A549 (cell line): Measurements from ENCODE around the gene ACAD9. TPM values are rescaled to one million over a fixed set of nuclear protein-coding genes. Genes with fewer than 3 reads are reported as not detected.

Source experiments
- ATAC-seq, 2 experiments: fragments of 200-7000 bp in 1 of 2; fragments of >200 bp in 1 of 2; cut with Nextera tagmentation in 1 of 2; cut with Tn5 transposase in 1 of 2; 3 replicates each; pipeline versions ENCODE4 v1.8.0 to v1.9.1; 2018 to 2020; ENCODE audit warnings: mild to moderate bottlenecking in 1 of 2, moderate library complexity in 1 of 2
- CTCF ChIA-PET: fragments of 300-600 bp; sonication (Branson Sonifier 250); formaldehyde crosslinking; extraction: SDS; loops from one replicate; lab custom pipeline; 2021; ENCODE audit warnings: antibody characterized with exemption, inconsistent platforms; lab: Yijun Ruan, JAX
- POLR2A ChIA-PET: fragments of 350-600 bp; formaldehyde crosslinking; extraction: SDS; loops from one replicate; lab custom pipeline; 2021; ENCODE audit warnings: antibody characterized with exemption, inconsistent platforms; lab: Yijun Ruan, JAX
- DNase-seq, 2 experiments: peaks; one replicate each; pipeline versions ENCODE4 v3.0.0 to v3.0.0-alpha.2; 2011 to 2016; ENCODE audit warnings: low read depth in 1 of 2, low spot score in 1 of 2
- FAIRE-seq: peaks from 2 replicates; lab custom pipeline; 2011; peaks lifted over from hg19 to GRCh38; lab: Jason Lieb, UNC
- H3K27ac ChIP-seq, 2 experiments: fragments of >200 bp; sonication (Bioruptor Twin); formaldehyde crosslinking; 3 replicates each; pipeline ENCODE4 v1.5.1; 2016 to 2017
- H3K4me1 ChIP-seq: fragments of >200 bp; sonication (Bioruptor Twin); formaldehyde crosslinking; 3 replicates; pipeline ENCODE4 v1.6.1; 2016
- H3K4me2 ChIP-seq: fragments of >200 bp; sonication (Bioruptor Twin); formaldehyde crosslinking; 3 replicates; pipeline ENCODE4 v1.6.1; 2016
- H3K4me3 ChIP-seq: fragments of >200 bp; sonication (Bioruptor Twin); formaldehyde crosslinking; 3 replicates; pipeline ENCODE4 v1.5.1; 2016
- H3K9me3 ChIP-seq: fragments of >200 bp; sonication (Bioruptor Twin); formaldehyde crosslinking; 3 replicates; pipeline ENCODE4 v1.6.1; 2016
- CEBPB ChIP-seq, 2 experiments: fragments of >200 bp in 1 of 2; sonication (Bioruptor Twin) in 1 of 2; formaldehyde crosslinking in 1 of 2; IDR thresholded peaks; 2 replicates each; pipeline ENCODE4 v1.6.1; 2012 to 2016
- CHD4 ChIP-seq: fragments of 200-600 bp; sonication (generic); IDR thresholded peaks from 2 replicates; pipeline ENCODE4 v1.6.1; 2016; ENCODE audit warnings: antibody characterized with exemption, mild to moderate bottlenecking, borderline replicate concordance
- EHF ChIP-seq: fragments of 250-450 bp; sonication (Bioruptor Pico); IDR thresholded peaks from 2 replicates; pipeline ENCODE4 v1.5.0; 2020; ENCODE audit warnings: mild to moderate bottlenecking
- FOSB ChIP-seq: fragments of 250-450 bp; sonication (Bioruptor Pico); IDR thresholded peaks from 2 replicates; pipeline ENCODE4 v1.5.0; 2020; ENCODE audit warnings: mild to moderate bottlenecking, moderate library complexity
- FOSL2 ChIP-seq, 2 experiments: fragments of 450-650 bp in 1 of 2; fragments of >200 bp in 1 of 2; sonication (Bioruptor Twin) in 1 of 2; formaldehyde crosslinking; IDR thresholded peaks; 2 replicates each; pipeline versions ENCODE4 v1.5.0 to v1.6.1; 2016 to 2020; ENCODE audit warnings: mild to moderate bottlenecking in 1 of 2, moderate library complexity in 1 of 2
- HOXA7 ChIP-seq: fragments of 250-450 bp; sonication (Bioruptor Pico); IDR thresholded peaks from 2 replicates; pipeline ENCODE4 v1.5.0; 2020; ENCODE audit warnings: mild to moderate bottlenecking, moderate library complexity
- HOXB13 ChIP-seq: fragments of 250-450 bp; sonication (Bioruptor Pico); IDR thresholded peaks from 2 replicates; pipeline ENCODE4 v1.5.0; 2020; ENCODE audit warnings: low read depth, mild to moderate bottlenecking, moderate library complexity
- JUN ChIP-seq, 2 experiments: fragments of >200 bp; sonication (Bioruptor Twin); formaldehyde crosslinking; IDR thresholded peaks; 2 replicates in 1 of 2; 3 replicates in 1 of 2; pipeline ENCODE4 v1.6.1; 2016 to 2017
- KDM1A ChIP-seq: fragments of 200-600 bp; sonication (generic); IDR thresholded peaks from 2 replicates; pipeline ENCODE4 v1.6.1; 2016; ENCODE audit warnings: low read depth, mild to moderate bottlenecking
- KDM5A ChIP-seq: fragments of 200-600 bp; sonication (generic); IDR thresholded peaks from 2 replicates; pipeline ENCODE4 v1.6.1; 2016; ENCODE audit warnings: antibody characterized with exemption, mild to moderate bottlenecking
- MAFK ChIP-seq: fragments of 450-650 bp; IDR thresholded peaks from 2 replicates; pipeline ENCODE4 v1.6.1; 2014; ENCODE audit not compliant: partially characterized antibody
- MYC ChIP-seq: IDR thresholded peaks from 2 replicates; pipeline ENCODE4 v1.6.1; 2012; ENCODE audit warnings: mild to moderate bottlenecking, inconsistent platforms, low read length, improper control_type of control experiment, borderline replicate concordance
- NR3C1 ChIP-seq: fragments of >200 bp; sonication (Bioruptor Twin); formaldehyde crosslinking; IDR thresholded peaks from 3 replicates; pipeline ENCODE4 v1.6.1; 2017
- PHF8 ChIP-seq: fragments of 200-600 bp; sonication (generic); IDR thresholded peaks from 2 replicates; pipeline ENCODE4 v1.6.1; 2016; ENCODE audit warnings: low read depth, mild to moderate bottlenecking, antibody characterized with exemption, moderate library complexity, borderline replicate concordance
- POLR2A ChIP-seq: IDR thresholded peaks from 2 replicates; pipeline ENCODE4 v1.6.1; 2012; ENCODE audit warnings: mild to moderate bottlenecking, low read length
- POLR2AphosphoS2 ChIP-seq: conservative IDR thresholded peaks from 2 replicates; pipeline ENCODE4 v1.6.1; 2012; ENCODE audit warnings: low read length, improper control_type of control experiment, inconsistent platforms
- RARB ChIP-seq: fragments of 250-450 bp; sonication (Bioruptor Pico); IDR thresholded peaks from 2 replicates; pipeline ENCODE4 v1.8.0; 2021; ENCODE audit warnings: mild to moderate bottlenecking, moderate library complexity
- SMC3 ChIP-seq: fragments of >200 bp; sonication (Bioruptor Twin); formaldehyde crosslinking; IDR thresholded peaks from 3 replicates; pipeline ENCODE4 v1.6.1; 2018; ENCODE audit warnings: inconsistent platforms
- TP53 ChIP-seq: fragments of 250-450 bp; sonication (Bioruptor Pico); IDR thresholded peaks from 2 replicates; pipeline ENCODE4 v1.5.0; 2021; ENCODE audit warnings: mild to moderate bottlenecking, moderate library complexity
- WGBS: methylation state at CpG from one replicate; pipeline ENCODE4 v1.1.6; 2017; ENCODE audit errors: missing lambda C conversion rate; 5-methylcytosine and 5-hydroxymethylcytosine counted together
- polyA plus RNA-seq, 4 experiments: library from polyadenylated mRNA; depleted of rRNA in 3 of 4; stranded (reverse); fragments of >200 nt; fragmentation: RNase III in 1 of 4; extraction: RNeasy Plus Mini Kit Qiagen cat#74134 plus additional on column Dnase treatment in 1 of 4; gene quantifications; 2 replicates in 3 of 4; 3 replicates in 1 of 4; pipeline ENCODE4 v1.2.3, GENCODE V29; 2011 to 2017
- TF ChIP-seq, protein P1 (sequence below): fragments of 200-600 bp; sonication (generic); IDR thresholded peaks from 2 replicates; pipeline ENCODE4 v1.6.1; 2016; ENCODE audit warnings: antibody characterized with exemption, mild to moderate bottlenecking, moderate library complexity
- TF ChIP-seq, protein P2 (sequence below): fragments of >200 bp; sonication (Bioruptor Twin); formaldehyde crosslinking; IDR thresholded peaks from 3 replicates; pipeline ENCODE4 v1.6.1; 2016
- TF ChIP-seq, protein P3 (sequence below): fragments of 250-450 bp; sonication (Bioruptor Pico); IDR thresholded peaks from 2 replicates; pipeline ENCODE4 v1.5.0; 2021; ENCODE audit warnings: mild to moderate bottlenecking, moderate library complexity, borderline replicate concordance
- TF ChIP-seq, protein P4 (sequence below): IDR thresholded peaks from 2 replicates; pipeline ENCODE4 v1.6.1; 2012

The ACAD9 gene
- polyA plus RNA-seq, 2 of the 4 experiments (the other 2 are of a cell fraction) = 26.1 to 29.2 TPM

DNA sequence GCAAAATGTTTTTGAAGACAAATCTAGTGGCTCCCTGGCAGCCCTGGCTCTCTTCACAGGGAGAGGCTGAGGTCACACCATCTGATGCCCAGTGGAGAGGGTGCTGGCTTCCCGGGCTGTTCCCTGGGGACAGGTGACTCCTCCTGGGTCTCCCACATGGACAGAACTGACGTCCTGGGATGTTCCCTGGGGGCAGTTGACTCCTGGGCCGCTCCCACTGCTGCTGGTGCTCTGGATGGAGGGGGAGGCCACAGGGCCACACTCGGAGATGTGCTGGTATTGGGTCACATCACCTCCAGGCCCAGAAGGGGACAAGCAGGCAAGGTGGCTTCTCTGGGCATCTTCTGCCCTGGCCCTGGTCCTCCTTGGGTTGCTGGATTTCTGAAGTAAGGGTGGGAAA lies 27.8 kb upstream of the ACAD9 start (continued):
- TF ChIP-seq, protein P1, sequence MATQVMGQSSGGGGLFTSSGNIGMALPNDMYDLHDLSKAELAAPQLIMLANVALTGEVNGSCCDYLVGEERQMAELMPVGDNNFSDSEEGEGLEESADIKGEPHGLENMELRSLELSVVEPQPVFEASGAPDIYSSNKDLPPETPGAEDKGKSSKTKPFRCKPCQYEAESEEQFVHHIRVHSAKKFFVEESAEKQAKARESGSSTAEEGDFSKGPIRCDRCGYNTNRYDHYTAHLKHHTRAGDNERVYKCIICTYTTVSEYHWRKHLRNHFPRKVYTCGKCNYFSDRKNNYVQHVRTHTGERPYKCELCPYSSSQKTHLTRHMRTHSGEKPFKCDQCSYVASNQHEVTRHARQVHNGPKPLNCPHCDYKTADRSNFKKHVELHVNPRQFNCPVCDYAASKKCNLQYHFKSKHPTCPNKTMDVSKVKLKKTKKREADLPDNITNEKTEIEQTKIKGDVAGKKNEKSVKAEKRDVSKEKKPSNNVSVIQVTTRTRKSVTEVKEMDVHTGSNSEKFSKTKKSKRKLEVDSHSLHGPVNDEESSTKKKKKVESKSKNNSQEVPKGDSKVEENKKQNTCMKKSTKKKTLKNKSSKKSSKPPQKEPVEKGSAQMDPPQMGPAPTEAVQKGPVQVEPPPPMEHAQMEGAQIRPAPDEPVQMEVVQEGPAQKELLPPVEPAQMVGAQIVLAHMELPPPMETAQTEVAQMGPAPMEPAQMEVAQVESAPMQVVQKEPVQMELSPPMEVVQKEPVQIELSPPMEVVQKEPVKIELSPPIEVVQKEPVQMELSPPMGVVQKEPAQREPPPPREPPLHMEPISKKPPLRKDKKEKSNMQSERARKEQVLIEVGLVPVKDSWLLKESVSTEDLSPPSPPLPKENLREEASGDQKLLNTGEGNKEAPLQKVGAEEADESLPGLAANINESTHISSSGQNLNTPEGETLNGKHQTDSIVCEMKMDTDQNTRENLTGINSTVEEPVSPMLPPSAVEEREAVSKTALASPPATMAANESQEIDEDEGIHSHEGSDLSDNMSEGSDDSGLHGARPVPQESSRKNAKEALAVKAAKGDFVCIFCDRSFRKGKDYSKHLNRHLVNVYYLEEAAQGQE = no peak
- TF ChIP-seq, protein P2, sequence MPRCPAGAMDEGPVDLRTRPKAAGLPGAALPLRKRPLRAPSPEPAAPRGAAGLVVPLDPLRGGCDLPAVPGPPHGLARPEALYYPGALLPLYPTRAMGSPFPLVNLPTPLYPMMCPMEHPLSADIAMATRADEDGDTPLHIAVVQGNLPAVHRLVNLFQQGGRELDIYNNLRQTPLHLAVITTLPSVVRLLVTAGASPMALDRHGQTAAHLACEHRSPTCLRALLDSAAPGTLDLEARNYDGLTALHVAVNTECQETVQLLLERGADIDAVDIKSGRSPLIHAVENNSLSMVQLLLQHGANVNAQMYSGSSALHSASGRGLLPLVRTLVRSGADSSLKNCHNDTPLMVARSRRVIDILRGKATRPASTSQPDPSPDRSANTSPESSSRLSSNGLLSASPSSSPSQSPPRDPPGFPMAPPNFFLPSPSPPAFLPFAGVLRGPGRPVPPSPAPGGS = no peak

DNA sequence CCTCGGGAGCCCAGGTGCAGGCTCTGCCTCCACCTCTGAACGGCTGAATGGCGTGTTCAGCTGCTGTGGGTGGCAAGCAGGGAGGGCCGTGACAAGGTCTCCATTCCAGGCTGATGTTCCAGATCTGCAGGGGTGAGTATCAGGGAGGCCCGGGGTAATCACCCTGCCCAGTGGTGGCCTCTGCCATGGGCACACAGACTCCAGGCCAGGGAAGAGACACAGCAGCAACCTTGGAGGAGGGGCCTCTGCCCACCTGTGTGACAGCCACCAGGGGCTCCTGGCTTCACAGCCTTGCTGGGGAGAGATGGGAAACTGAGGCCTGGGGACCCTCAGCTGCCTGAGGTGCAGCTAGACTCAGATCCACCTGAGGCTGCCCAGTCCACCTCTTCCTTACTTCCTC lies 25.6 kb upstream of the ACAD9 start:
- no CpG with 5 or more reads among the region's 5 CpGs for WGBS
- Histone ChIP-seq H3K9me3 (peaks cover 32% of the 10 kb centered on the region), H3K27ac (no peak overlapping the region), H3K4me2 (no peak overlapping the region), H3K4me1 (no peaks in the 10 kb centered on the region)
- FAIRE-seq (no peak), ATAC-seq (no peak), DNase-seq (no peak)
- POLR2A ChIA-PET = no interaction called here
- CTCF ChIA-PET = no interaction called here
- no peak for TF ChIP-seq POLR2A
- no peak for TF ChIP-seq EHF
- no peak for TF ChIP-seq TP53 (CRISPR knock-in tag)
- TF ChIP-seq, protein P3, sequence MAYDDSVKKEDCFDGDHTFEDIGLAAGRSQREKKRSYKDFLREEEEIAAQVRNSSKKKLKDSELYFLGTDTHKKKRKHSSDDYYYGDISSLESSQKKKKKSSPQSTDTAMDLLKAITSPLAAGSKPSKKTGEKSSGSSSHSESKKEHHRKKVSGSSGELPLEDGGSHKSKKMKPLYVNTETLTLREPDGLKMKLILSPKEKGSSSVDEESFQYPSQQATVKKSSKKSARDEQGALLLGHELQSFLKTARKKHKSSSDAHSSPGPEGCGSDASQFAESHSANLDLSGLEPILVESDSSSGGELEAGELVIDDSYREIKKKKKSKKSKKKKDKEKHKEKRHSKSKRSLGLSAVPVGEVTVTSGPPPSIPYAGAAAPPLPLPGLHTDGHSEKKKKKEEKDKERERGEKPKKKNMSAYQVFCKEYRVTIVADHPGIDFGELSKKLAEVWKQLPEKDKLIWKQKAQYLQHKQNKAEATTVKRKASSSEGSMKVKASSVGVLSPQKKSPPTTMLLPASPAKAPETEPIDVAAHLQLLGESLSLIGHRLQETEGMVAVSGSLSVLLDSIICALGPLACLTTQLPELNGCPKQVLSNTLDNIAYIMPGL = no peak
- TF ChIP-seq MAFK = no peak
- TF ChIP-seq, protein P1 = no peak
- TF ChIP-seq KDM1A = no peak
- no peak for TF ChIP-seq HOXB13 (CRISPR knock-in tag)
- TF ChIP-seq FOSB (CRISPR knock-in tag) = no peak
- no peak for TF ChIP-seq CHD4
- no peak for TF ChIP-seq RARB (CRISPR knock-in tag)
- TF ChIP-seq, all 56 proteins: peak for 0
- H3K4me3 ChIP-seq = no peak overlapping the region

DNA sequence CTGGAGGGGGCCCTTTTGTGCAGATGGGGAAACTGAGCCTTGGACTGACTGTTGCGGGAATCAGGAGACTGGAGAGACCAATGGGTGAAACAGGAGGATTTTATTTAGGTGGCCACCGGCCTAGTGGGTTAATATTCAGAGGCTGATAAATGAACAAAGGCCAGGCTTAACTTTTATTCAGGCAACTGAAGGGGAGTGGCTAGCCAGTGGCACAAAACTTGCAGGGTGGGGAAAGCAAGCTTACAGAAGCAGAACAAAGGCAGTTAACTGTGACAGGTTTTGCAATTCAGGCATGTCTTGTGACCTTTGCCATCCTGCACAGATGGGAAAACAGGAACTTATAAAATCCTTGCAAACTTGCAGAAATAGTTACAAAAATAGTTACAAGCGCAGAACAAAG lies 24.9 kb upstream of the ACAD9 start:
- ATAC-seq (no peak), DNase-seq (peak in 1 of 2 experiments; percentile 32), FAIRE-seq (no peak)
- Histone ChIP-seq H3K4me3 (no peak overlapping the region), H3K4me1 (no peaks in the 10 kb centered on the region), H3K4me2 (no peak overlapping the region), H3K27ac (no peak overlapping the region), H3K9me3 (peaks cover 38% of the 10 kb centered on the region)
- TF ChIP-seq HOXA7 (CRISPR knock-in tag) (no peak), FOSB (CRISPR knock-in tag) (no peak), NR3C1 (no peak), FOSL2 (IDR thresholded peaks at IDR 0.05) (no peak), FOSL2 (CRISPR knock-in tag; IDR thresholded peaks at IDR 0.05) (no peak), MYC (no peak), SMC3 (no peak), CEBPB (IDR thresholded peaks at IDR 0.05) (no peak), PHF8 (no peak), JUN (IDR thresholded peaks at IDR 0.05) (no peak), POLR2AphosphoS2 (no peak), KDM5A (no peak)
- TF ChIP-seq, protein P4, sequence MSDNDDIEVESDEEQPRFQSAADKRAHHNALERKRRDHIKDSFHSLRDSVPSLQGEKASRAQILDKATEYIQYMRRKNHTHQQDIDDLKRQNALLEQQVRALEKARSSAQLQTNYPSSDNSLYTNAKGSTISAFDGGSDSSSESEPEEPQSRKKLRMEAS = no peak
- ChIA-PET POLR2A (no interaction called here), CTCF (no interaction called here)
- 42% methylated on average over 3 of the region's 3 CpGs for WGBS
